ENCODE results near the gene SIN3A. TPM values are rescaled to one million over a fixed set of nuclear protein-coding genes. Genes with fewer than 3 reads are reported as not detected.

Gene SIN3A
- total RNA-seq: 35.2 and 42.5 TPM in 2 replicates

GRCh38 chr15:75451674-75452363 lies at the start of gene SIN3A:
SIN3A (minus strand) TSS chr15:75451690; CDS start chr15:75430375, 21,315 bp downstream.

GRCh38 chr15:75367913-75368688 lies 83.4 kb downstream of the SIN3A start, which contains the start of gene MAN2C1:
MAN2C1 (minus strand) TSS chr15:75368607; CDS start chr15:75368583, 24 bp downstream.

GRCh38 chr15:75346796-75347221 lies 104.7 kb downstream of the SIN3A start, which contains the start of gene NEIL1:
NEIL1 (plus strand) TSS chr15:75347039; CDS start chr15:75348906, 1,867 bp downstream.

GRCh38 chr15:75335705-75336355 lies 115.7 kb downstream of the SIN3A start, which contains the start of gene COMMD4:
COMMD4 (plus strand) TSS chr15:75336063; CDS start chr15:75336090, 27 bp downstream.

Small RNA genes within 50 kb of the gene (small RNA-seq; reads per million reads assigned to genes)
- not detected for gene AC105036.2 (ENCODE audit: low replicate concordance)

Other genes with a start within 250 kb of the SIN3A start
- gene C15orf39, start 249.8 kb downstream of the SIN3A start, total RNA-seq: 12.9 and 16.0 TPM in 2 replicates
- 0.14 TPM in 1 of 2 replicates, not detected in the other for gene GOLGA6C, start 193.4 kb downstream of the SIN3A start, total RNA-seq
- gene GOLGA6D, start 168.9 kb downstream of the SIN3A start, total RNA-seq: not detected in 2 replicates
- gene COMMD4, start 115.6 kb downstream of the SIN3A start, total RNA-seq: 69.6 and 93.9 TPM in 2 replicates
- gene NEIL1, start 104.7 kb downstream of the SIN3A start, total RNA-seq: 0.86 and 1.3 TPM in 2 replicates
- gene MAN2C1, start 83.1 kb downstream of the SIN3A start, total RNA-seq: 115 and 135 TPM in 2 replicates
- 28.9 and 31.4 TPM in 2 replicates for gene PTPN9, start 127.6 kb upstream of the SIN3A start, total RNA-seq
- gene SNUPN, start 174.0 kb upstream of the SIN3A start, total RNA-seq: 20.6 and 34.8 TPM in 2 replicates
- 100 and 101 TPM in 2 replicates for gene IMP3, start 188.5 kb upstream of the SIN3A start, total RNA-seq
- 22.5 and 28.2 TPM in 2 replicates for gene SNX33, start 196.2 kb upstream of the SIN3A start, total RNA-seq

Data from placental pericyte (primary cell).